DND-41 (cell line): ENCODE results near the gene ELAVL2.

Experiments used
- ATAC-seq: fragments of 200-7000 bp; cut with Tn5 transposase; 3 replicates; pipeline ENCODE4 v1.9.1; 2021; ENCODE audit warnings: low read depth; ENCODE audit not compliant: insufficient read depth
- DNase-seq: peaks from one replicate; pipeline ENCODE4 v3.0.0-alpha.2; 2020
- H2AFZ ChIP-seq: 2 replicates; pipeline ENCODE4 v1.6.0; 2012; ENCODE audit warnings: low read depth, low read length
- H3K27ac ChIP-seq: 2 replicates; pipeline ENCODE4 v1.5.1; 2012; ENCODE audit warnings: low read length, inconsistent platforms
- H3K27me3 ChIP-seq: fragments of 200-600 bp; sonication (generic); 2 replicates; pipeline ENCODE4 v1.6.0; 2012; ENCODE audit warnings: low read length, mild to moderate bottlenecking, inconsistent platforms; ENCODE audit not compliant: insufficient read depth, poor library complexity
- H3K36me3 ChIP-seq: 2 replicates; pipeline ENCODE4 v1.5.1; 2012; ENCODE audit warnings: low read length, inconsistent platforms; ENCODE audit not compliant: insufficient read depth
- H3K4me1 ChIP-seq: 2 replicates; pipeline ENCODE4 v1.5.1; 2012; ENCODE audit warnings: mild to moderate bottlenecking, low read length; ENCODE audit not compliant: insufficient read depth
- H3K4me2 ChIP-seq: 2 replicates; pipeline ENCODE4 v1.6.0; 2012; ENCODE audit warnings: mild to moderate bottlenecking, moderate library complexity, low read length, inconsistent platforms; ENCODE audit not compliant: insufficient read depth
- H3K4me3 ChIP-seq, 2 experiments: fragments of 200-600 bp in 1 of 2; shearing (Covaris generic) in 1 of 2; 2 replicates each; pipeline ENCODE4 v1.5.1; 2012 to 2016; ENCODE audit warnings: inconsistent platforms in 2 of 2, low read length in 2 of 2, mild to moderate bottlenecking in 2 of 2, low read depth in 1 of 2, moderate library complexity in 1 of 2
- H3K79me2 ChIP-seq: 2 replicates; pipeline ENCODE4 v1.6.0; 2012; ENCODE audit warnings: low read length, inconsistent platforms; ENCODE audit not compliant: insufficient read depth
- H3K9ac ChIP-seq: 2 replicates; pipeline ENCODE4 v1.6.0; 2012; ENCODE audit warnings: low read depth, mild to moderate bottlenecking, inconsistent platforms, low read length, moderate library complexity
- H3K9me3 ChIP-seq: 2 replicates; pipeline ENCODE4 v1.5.1; 2012; ENCODE audit warnings: low read length, moderate library complexity, mild to moderate bottlenecking, inconsistent platforms; ENCODE audit not compliant: insufficient read depth, severe bottlenecking
- H4K20me1 ChIP-seq: 2 replicates; pipeline ENCODE4 v1.6.0; 2012; ENCODE audit warnings: low read length; ENCODE audit not compliant: insufficient read depth
- CTCF ChIP-seq: IDR thresholded peaks from 2 replicates; pipeline ENCODE4 v1.5.1; 2012; ENCODE audit warnings: borderline replicate concordance, low read length, moderate library complexity, mild to moderate bottlenecking; ENCODE audit not compliant: poor library complexity, severe bottlenecking; ENCODE audit errors: extremely low read depth
- EZH2 ChIP-seq: IDR thresholded peaks from 3 replicates; pipeline ENCODE4 v1.6.1; 2012; ENCODE audit warnings: borderline replicate concordance, low read depth, mild to moderate bottlenecking, moderate library complexity, low read length, inconsistent platforms; ENCODE audit not compliant: severe bottlenecking

ELAVL2 gene

GRCh38 chr9:23746317-23746716 is 79.7 kb downstream of the ELAVL2 start:
- no peak for TF ChIP-seq CTCF
- TF ChIP-seq EZH2, result no peak
- Histone ChIP-seq H3K27me3 (no peaks in the 10 kb centered on the region), H3K4me3 (no peak overlapping the region), H3K27ac (no peak overlapping the region), H3K4me2 (no peak overlapping the region), H3K9ac (no peak overlapping the region), H4K20me1 (no peaks in the 10 kb centered on the region), H2AFZ (no peak overlapping the region), H3K9me3 (no peaks in the 10 kb centered on the region), H3K4me1 (no peaks in the 10 kb centered on the region), H3K79me2 (no peaks in the 10 kb centered on the region), H3K36me3 (no peaks in the 10 kb centered on the region)
- DNase-seq (no peak), ATAC-seq (no peak)

- Histone ChIP-seq H3K36me3 (no peaks in the 10 kb centered on the region), H3K9me3 (no peaks in the 10 kb centered on the region), H2AFZ (no peak overlapping the region), H3K27ac (no peak overlapping the region), H3K4me3 (no peak overlapping the region), H3K9ac (no peak overlapping the region), H3K4me1 (no peaks in the 10 kb centered on the region), H3K79me2 (no peaks in the 10 kb centered on the region), H3K4me2 (no peak overlapping the region), H4K20me1 (no peaks in the 10 kb centered on the region), H3K27me3 (no peaks in the 10 kb centered on the region)
- no peak for DNase-seq
- TF ChIP-seq CTCF (no peak), EZH2 (no peak)
- no peak for ATAC-seq
Observed at GRCh38 chr9:23743036-23743435, 83.0 kb downstream of the ELAVL2 start.

- Histone ChIP-seq H3K27me3 (no peaks in the 10 kb centered on the region), H2AFZ (no peak overlapping the region), H3K4me2 (no peak overlapping the region), H3K36me3 (no peaks in the 10 kb centered on the region), H3K9me3 (no peaks in the 10 kb centered on the region), H3K27ac (no peak overlapping the region), H3K4me3 (no peak overlapping the region), H4K20me1 (no peaks in the 10 kb centered on the region), H3K9ac (no peak overlapping the region), H3K4me1 (no peaks in the 10 kb centered on the region), H3K79me2 (no peaks in the 10 kb centered on the region)
- no peak for DNase-seq
- ATAC-seq, result no peak
- TF ChIP-seq CTCF, result no peak
- no peak for TF ChIP-seq EZH2
Observed at GRCh38 chr9:23741351-23741750, 84.7 kb downstream of the ELAVL2 start.

GRCh38 chr9:23740531-23740930 is 85.5 kb downstream of the ELAVL2 start:
- Histone ChIP-seq H3K36me3 (no peaks in the 10 kb centered on the region), H3K4me1 (no peaks in the 10 kb centered on the region), H3K27me3 (no peaks in the 10 kb centered on the region), H2AFZ (no peak overlapping the region), H3K9me3 (no peaks in the 10 kb centered on the region), H3K9ac (no peak overlapping the region), H3K4me3 (no peak overlapping the region), H3K27ac (no peak overlapping the region), H4K20me1 (no peaks in the 10 kb centered on the region), H3K79me2 (no peaks in the 10 kb centered on the region), H3K4me2 (no peak overlapping the region)
- ATAC-seq, result no peak
- TF ChIP-seq EZH2, result no peak
- TF ChIP-seq CTCF, result no peak
- DNase-seq, result no peak
